AG04449 (cell line): Measurements from ENCODE around the gene MAN2B1.
"Not testable (repeated sequence)": the region's sequence is repeated elsewhere in the genome, so short reads cannot be mapped to it uniquely, and the experiment has no call there.

Source experiments
- CTCF ChIA-PET: fragments of 350-600 bp; formaldehyde crosslinking; extraction: SDS; loops from one replicate; lab custom pipeline; 2021; ENCODE audit warnings: antibody characterized with exemption; lab: Yijun Ruan, JAX
- POLR2A ChIA-PET: fragments of 400-600, 350-600 bp; formaldehyde crosslinking; extraction: SDS; loops from one replicate; lab custom pipeline; 2020; ENCODE audit warnings: antibody characterized with exemption, inconsistent platforms; lab: Yijun Ruan, JAX
- DNase-seq: peaks from one replicate; pipeline ENCODE4 v3.0.0-alpha.2; 2010; ENCODE audit warnings: low read depth, low spot score
- H3K4me3 ChIP-seq: 2 replicates; pipeline ENCODE4 v1.5.1; 2011; ENCODE audit warnings: low read depth, mild to moderate bottlenecking, control low read depth, low read length
- CTCF ChIP-seq: IDR thresholded peaks from one replicate; pipeline ENCODE4 v1.5.1; 2011; ENCODE audit warnings: mild to moderate bottlenecking, moderate library complexity, low read length, control low read depth, inconsistent platforms; ENCODE audit not compliant: insufficient read depth; ENCODE audit errors: missing control alignments

Gene MAN2B1

GRCh38 chr19:12681074-12681987 lies 14.8 kb upstream of the MAN2B1 start, which contains the start of gene DHPS:
Gene DHPS, minus strand, starts transcription at chr19:12681880. Its CDS starts 114 bp downstream, at chr19:12681766.
- ChIA-PET CTCF (interaction anchor here (1.5 to 12.2 kb wide), 4 partner anchors 9 to 167 kb away, joined by 5 to 224 read pairs (median 16); a partner anchor contains a TSS), POLR2A (interaction anchor here (0.6 to 2.0 kb wide), 9 partner anchors 9 to 265 kb away, joined by 3 to 12 read pairs (median 4); partner anchors contain the start of genes FBXW9, MAN2B1 and THSD8)
- TF ChIP-seq CTCF, result no peak
- DNase-seq, result peak; percentile 89
- H3K4me3 ChIP-seq, result peak within 1 kb of the TSS; percentile 98

GRCh38 chr19:12680034-12680433 lies 13.5 kb upstream of the MAN2B1 start:
- no peak overlapping the region for H3K4me3 ChIP-seq
- ChIA-PET POLR2A (no interaction called here), CTCF (interaction anchor here (1.2 to 12.2 kb wide), 4 partner anchors 8 to 168 kb away, joined by 3 to 224 read pairs (median 16); no protein-coding TSS in a partner anchor)
- DNase-seq, result no peak
- no peak for TF ChIP-seq CTCF

DNA sequence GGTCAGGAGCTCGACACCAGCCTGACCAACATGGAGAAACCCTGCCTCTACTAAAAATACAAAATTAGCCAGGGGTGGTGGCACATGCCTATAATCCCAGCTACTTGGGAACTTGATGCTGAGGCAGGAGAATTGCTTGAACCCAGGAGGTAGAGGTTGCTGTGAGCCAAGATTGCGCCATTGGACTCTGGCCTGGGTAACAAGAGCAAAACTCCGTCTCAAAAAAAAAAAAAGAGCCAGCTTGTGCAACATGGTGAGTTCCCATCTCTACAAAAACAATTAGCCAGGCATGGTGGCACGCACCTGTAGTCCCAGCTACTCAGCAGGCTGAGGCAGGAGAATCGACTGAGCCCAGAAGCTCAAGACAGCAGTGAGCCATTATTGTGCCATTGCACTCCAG lies 11.5 kb upstream of the MAN2B1 start:
- ChIA-PET CTCF (interaction anchor here (0.6 to 12.2 kb wide), 12 partner anchors 8 to 618 kb away, joined by 3 to 224 read pairs (median 8); partner anchors contain the start of genes FBXW9, MAN2B1 and WDR83), POLR2A (interaction anchor here (0.6 kb wide), 2 partner anchors 550 to 941 kb away, joined by 3 read pairs; no protein-coding TSS in a partner anchor)
- not testable (repeated sequence) for DNase-seq, H3K4me3 ChIP-seq

DNA sequence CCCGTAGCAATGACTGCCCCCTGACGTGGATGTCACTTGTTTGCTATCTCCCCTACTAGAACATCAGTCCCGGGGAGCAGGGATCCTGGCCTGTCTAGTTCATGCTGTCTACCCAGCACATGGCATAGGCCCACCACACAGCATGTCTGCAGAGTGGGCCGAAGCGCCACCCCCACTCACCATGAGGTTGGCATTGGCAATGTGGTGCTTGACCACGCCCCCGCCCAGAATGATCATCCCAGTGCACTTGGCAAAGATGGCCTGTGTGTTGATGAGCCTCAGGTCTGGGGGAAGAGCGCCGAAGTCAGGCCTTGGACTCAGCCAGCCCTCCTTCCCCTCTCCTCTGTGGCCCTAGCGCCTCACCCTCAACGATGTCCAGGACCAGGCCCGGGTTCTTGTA lies 10.4 kb upstream of the MAN2B1 start:
- H3K4me3 ChIP-seq, result no peak overlapping the region
- ChIA-PET CTCF (interaction anchor here (0.6 to 12.2 kb wide), 20 partner anchors 8 to 172 kb away, joined by 3 to 224 read pairs (median 5); partner anchors contain the start of genes FBXW9, MAN2B1, WDR83 and ZNF564), POLR2A (no interaction called here)
- DNase-seq, result no peak
- no peak for TF ChIP-seq CTCF

GRCh38 chr19:12676384-12676792 lies 9.8 kb upstream of the MAN2B1 start:
- POLR2A ChIA-PET, result no interaction called here
- TF ChIP-seq CTCF, result peak; percentile 90
- CTCF ChIA-PET, result interaction anchor here (0.6 to 12.2 kb wide), 24 partner anchors 9 to 172 kb away, joined by 3 to 224 read pairs (median 4); partner anchors contain the start of genes FBXW9, MAN2B1, RNASEH2A and WDR83
- H3K4me3 ChIP-seq, result no peak overlapping the region
- DNase-seq, result no peak

DNA sequence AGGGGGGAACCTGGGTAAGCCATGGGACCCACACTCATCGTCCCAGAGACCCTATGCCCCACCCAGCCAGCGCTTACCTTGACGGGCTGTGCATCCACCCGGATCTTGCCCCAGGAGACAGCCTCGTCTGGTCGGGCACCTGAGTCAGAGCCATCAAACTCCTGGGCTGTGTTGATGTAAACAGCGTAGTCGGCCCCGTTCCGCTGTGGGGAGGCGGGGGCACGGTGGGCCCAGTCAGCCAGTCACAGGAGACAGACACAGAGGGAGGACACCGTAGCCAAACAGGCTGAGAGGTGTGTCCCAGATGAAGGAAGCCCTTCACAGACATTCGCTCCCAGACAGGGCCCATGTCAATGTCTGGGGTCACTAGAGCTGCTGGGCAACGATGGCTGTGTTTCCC lies 9.4 kb upstream of the MAN2B1 start:
- ChIA-PET CTCF (interaction anchor here (0.6 to 12.2 kb wide), 15 partner anchors 9 to 173 kb away, joined by 3 to 224 read pairs (median 5); partner anchors contain the start of genes FBXW9, MAN2B1, RNASEH2A and WDR83), POLR2A (no interaction called here)
- no peak overlapping the region for H3K4me3 ChIP-seq
- TF ChIP-seq CTCF, result no peak
- DNase-seq, result no peak
